Epithelial cell of prostate (primary cell): ENCODE results near the gene DOCK9.
"Not testable (repeated sequence)": the region's sequence is repeated elsewhere in the genome, so short reads cannot be mapped to it uniquely, and the experiment has no call there.

Experiments
- DNase-seq: peaks from one replicate; pipeline ENCODE4 v3.0.0-alpha.2; 2011; ENCODE audit warnings: low read depth, low spot score
- H3K27ac ChIP-seq: fragments of 450-650 bp; 2 replicates; pipeline ENCODE4 v1.5.1; 2017; ENCODE audit warnings: mild to moderate bottlenecking

DOCK9 gene

GRCh38 chr13:98765996-98766519, 211.8 kb downstream of the DOCK9 start:
- no peak for DNase-seq
- no peak overlapping the region for H3K27ac ChIP-seq

- DNase-seq = no peak
- H3K27ac ChIP-seq = no peak overlapping the region
Observed at GRCh38 chr13:98761986-98762616, 215.8 kb downstream of the DOCK9 start.

GRCh38 chr13:98761126-98761985, 216.5 kb downstream of the DOCK9 start:
- no peak overlapping the region for H3K27ac ChIP-seq
- no peak for DNase-seq

- no peak overlapping the region for H3K27ac ChIP-seq
- DNase-seq = no peak
Observed at GRCh38 chr13:98755729-98756128, 222.1 kb downstream of the DOCK9 start.

GRCh38 chr13:98755116-98755515, 222.7 kb downstream of the DOCK9 start:
- no peak overlapping the region for H3K27ac ChIP-seq
- no peak for DNase-seq

GRCh38 chr13:98754468-98754867, 223.4 kb downstream of the DOCK9 start:
- not testable (repeated sequence) for H3K27ac ChIP-seq, DNase-seq

- no peak within 1 kb of the TSS for H3K27ac ChIP-seq
- no peak for DNase-seq
Observed at GRCh38 chr13:98752467-98753290, 225.2 kb downstream of the DOCK9 start, which contains the start of gene SLC15A1. Gene SLC15A1 (minus strand): TSS chr13:98752672. CDS start chr13:98752598, 74 bp downstream.

- H3K27ac ChIP-seq = no peak overlapping the region
- no peak for DNase-seq
Observed at GRCh38 chr13:98751861-98752466, 225.9 kb downstream of the DOCK9 start.

DNA sequence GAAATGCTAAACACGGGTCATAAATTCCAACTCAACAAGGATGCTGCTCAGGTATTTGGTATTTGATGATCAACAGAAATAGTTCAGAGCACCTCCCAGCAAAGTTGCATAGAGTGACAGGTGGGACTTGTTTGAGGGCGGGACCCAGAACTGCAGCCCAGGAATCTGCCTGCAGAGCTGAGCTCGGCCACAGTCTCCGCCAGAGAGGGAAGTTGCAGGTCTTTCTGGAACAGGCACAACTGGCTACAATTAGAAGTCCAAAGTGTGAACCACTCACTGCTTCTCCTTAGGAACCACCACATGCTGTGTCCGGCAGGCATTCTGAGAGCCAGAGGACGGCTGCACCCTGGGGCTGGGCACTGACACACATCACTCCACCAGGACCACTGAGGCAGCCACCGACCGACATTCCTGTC, 226.5 kb downstream of the DOCK9 start:
- no peak for DNase-seq
- H3K27ac ChIP-seq = no peak overlapping the region

- no peak for DNase-seq
Observed at GRCh38 chr13:98749501-98749900, 228.4 kb downstream of the DOCK9 start.

DNA sequence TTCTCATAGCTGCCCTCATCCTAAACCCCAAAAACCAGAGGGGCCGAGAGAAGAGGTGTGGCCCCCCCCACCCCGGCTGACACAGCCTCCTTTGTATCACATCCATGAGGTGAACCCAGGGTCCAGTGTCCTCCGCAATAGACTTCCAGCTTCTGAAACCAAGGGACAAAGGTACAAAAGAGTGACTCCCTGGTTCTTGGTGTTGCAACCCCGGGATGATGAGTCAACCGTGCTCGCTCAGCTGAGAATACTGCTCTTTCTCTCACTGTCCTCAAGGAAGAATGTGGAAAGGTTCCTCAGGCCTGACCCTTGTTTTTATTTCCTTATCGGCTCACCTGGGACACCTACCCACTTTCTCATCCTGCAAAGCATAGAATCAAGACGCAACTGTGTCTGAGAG, 230.9 kb downstream of the DOCK9 start:
- DNase-seq = peak; percentile 31
- no peak overlapping the region for H3K27ac ChIP-seq

More at GRCh38 chr13:98749501-98749900, 228.4 kb downstream of the DOCK9 start:
- H3K27ac ChIP-seq = no peak overlapping the region
